Small intestine (tissue), 7 donors: Measurements from ENCODE around the gene NRN1L. TPM values are rescaled to one million over a fixed set of nuclear protein-coding genes. Genes with fewer than 3 reads are reported as not detected.

Experiments
- DNase-seq, 2 donors: peaks; one replicate each; pipeline versions ENCODE4 v3.0.0 to v3.0.0-alpha.2; 2013
- FAIRE-seq: peaks from 2 replicates; lab custom pipeline; 2012; peaks lifted over from hg19 to GRCh38; lab: Jason Lieb, UNC
- H3K27ac ChIP-seq, 3 donors: one replicate each; pipeline ENCODE4 v1.5.1; 2013; ENCODE audit warnings: low read length in 2 of 3, mild to moderate bottlenecking in 2 of 3, control low read depth in 1 of 3, inconsistent platforms in 1 of 3, low read depth in 1 of 3, moderate library complexity in 1 of 3
- H3K27me3 ChIP-seq, 3 donors: one replicate each; pipeline ENCODE4 v1.6.1; 2013; ENCODE audit warnings: low read length in 3 of 3, inconsistent platforms in 1 of 3; ENCODE audit not compliant: control insufficient read depth in 3 of 3, insufficient read depth in 3 of 3
- H3K36me3 ChIP-seq, 3 donors: one replicate each; pipeline ENCODE4 v1.6.1; 2013; ENCODE audit warnings: low read length in 3 of 3, inconsistent platforms in 1 of 3, low read depth in 1 of 3, mild to moderate bottlenecking in 1 of 3, moderate library complexity in 1 of 3; ENCODE audit not compliant: control insufficient read depth in 3 of 3, insufficient read depth in 2 of 3
- H3K4me1 ChIP-seq, 3 donors: one replicate each; pipeline ENCODE4 v1.6.1; 2013; ENCODE audit warnings: low read length in 2 of 3, inconsistent platforms in 1 of 3, low read depth in 1 of 3, mild to moderate bottlenecking in 1 of 3, moderate library complexity in 1 of 3; ENCODE audit not compliant: control insufficient read depth in 3 of 3, insufficient read depth in 2 of 3
- H3K4me3 ChIP-seq, 3 donors: one replicate each; pipeline ENCODE4 v1.5.1; 2013; ENCODE audit warnings: low read length in 3 of 3, control low read depth in 1 of 3, inconsistent platforms in 1 of 3, low read depth in 1 of 3, mild to moderate bottlenecking in 1 of 3, moderate library complexity in 1 of 3
- H3K9me3 ChIP-seq, 2 donors: one replicate each; pipeline ENCODE4 v1.6.1; 2013; ENCODE audit warnings: low read depth in 1 of 2, low read length in 1 of 2; ENCODE audit not compliant: control insufficient read depth in 2 of 2, insufficient read depth in 1 of 2
- WGBS, 3 donors: extraction: QIAGEN DNeasy Blood & Tissue Kit; methylation state at CpG; one replicate each; pipeline ENCODE4 v1.1.7; 2013; 5-methylcytosine and 5-hydroxymethylcytosine counted together
- polyA plus RNA-seq, 4 donors: library from polyadenylated mRNA; stranded (reverse) in 3 of 4; unstranded in 1 of 4; fragments of 200-250 nt in 3 of 4; fragments of 120-200 nt in 1 of 4; gene quantifications; one replicate each; pipeline versions ENCODE4 v1.2.1 to v1.2.3, GENCODE V29; 2013
- donor health status: healthy with polysubstance abuse.
- donor health status: control.
- donor health status: control.
- donor health status: Bipolar disorder and iron deficiency.
- donor health status: healthy.

The NRN1L gene
- polyA plus RNA-seq, 4 donors = 0.69 to 6.0 (median 2.0) TPM

- H3K9me3 ChIP-seq = no peaks in the 10 kb centered on the region
- FAIRE-seq (no peak), DNase-seq (peak; percentile 60 to 66)
- H3K36me3 ChIP-seq = peaks cover 8 to 64% (median 10%) of the 10 kb centered on the region in 3 donors
- peak overlapping the region; percentile 86 to 94 (median 93) for H3K4me3 ChIP-seq
- WGBS, 3 donors = 5 to 10% (median 6%) methylated on average over 23 of the region's 23 CpGs
- peak overlapping the region; percentile 49 to 87 (median 78) for H3K27ac ChIP-seq
- peaks cover 0 to 17% (median 9%) of the 10 kb centered on the region in 3 donors for H3K4me1 ChIP-seq
- no peaks in the 10 kb centered on the region for H3K27me3 ChIP-seq
Measured at GRCh38 chr16:67873435-67874370, 11.0 kb upstream of the NRN1L start.

GRCh38 chr16:67874372-67874771, 10.3 kb upstream of the NRN1L start:
- no peaks in the 10 kb centered on the region for H3K9me3 ChIP-seq
- peak overlapping the region in 2 of 3 donors; percentile 93 to 94 for H3K4me3 ChIP-seq
- 47 to 56% (median 50%) methylated on average over 3 of the region's 3 CpGs for WGBS, 3 donors
- H3K4me1 ChIP-seq = peaks cover 0 to 17% (median 9%) of the 10 kb centered on the region in 3 donors
- FAIRE-seq = no peak
- peak overlapping the region in 1 of 3 donors; percentile 78 for H3K27ac ChIP-seq
- DNase-seq = no peak
- H3K27me3 ChIP-seq = no peaks in the 10 kb centered on the region
- peaks cover 13 to 64% (median 16%) of the 10 kb centered on the region in 3 donors for H3K36me3 ChIP-seq

GRCh38 chr16:67877064-67877463, 7.6 kb upstream of the NRN1L start:
- H3K27me3 ChIP-seq = no peaks in the 10 kb centered on the region
- H3K27ac ChIP-seq = no peak overlapping the region
- peaks cover 0 to 21% (median 9%) of the 10 kb centered on the region in 3 donors for H3K4me1 ChIP-seq
- no peak overlapping the region for H3K4me3 ChIP-seq
- WGBS, 3 donors = 94 to 97% (median 96%) methylated on average over 11 of the region's 11 CpGs
- no peak for FAIRE-seq
- no peaks in the 10 kb centered on the region for H3K9me3 ChIP-seq
- DNase-seq = no peak
- H3K36me3 ChIP-seq = peaks cover 17 to 73% (median 36%) of the 10 kb centered on the region in 3 donors

GRCh38 chr16:67878232-67878631, 6.5 kb upstream of the NRN1L start:
- FAIRE-seq = no peak
- WGBS, 3 donors = 83 to 97% (median 93%) methylated on average over 6 of the region's 6 CpGs
- Histone ChIP-seq H3K36me3 (peaks cover 20 to 81% (median 46%) of the 10 kb centered on the region in 3 donors), H3K4me1 (peaks cover 0 to 32% (median 9%) of the 10 kb centered on the region in 3 donors), H3K27me3 (no peaks in the 10 kb centered on the region), H3K27ac (no peak overlapping the region), H3K4me3 (no peak overlapping the region), H3K9me3 (no peaks in the 10 kb centered on the region)
- no peak for DNase-seq

- Histone ChIP-seq H3K4me1 (peaks cover 0 to 35% (median 9%) of the 10 kb centered on the region in 3 donors), H3K9me3 (no peaks in the 10 kb centered on the region), H3K4me3 (no peak overlapping the region), H3K36me3 (peaks cover 20 to 87% (median 46%) of the 10 kb centered on the region in 3 donors), H3K27me3 (no peaks in the 10 kb centered on the region), H3K27ac (no peak overlapping the region)
- no peak for FAIRE-seq
- 94 to 97% (median 95%) methylated on average over 9 of the region's 9 CpGs for WGBS, 3 donors
- DNase-seq = no peak
Measured at GRCh38 chr16:67878846-67879245, 5.8 kb upstream of the NRN1L start.

- H3K4me3 ChIP-seq = no peak overlapping the region
- no peaks in the 10 kb centered on the region for H3K9me3 ChIP-seq
- DNase-seq (no peak), FAIRE-seq (no peak)
- H3K36me3 ChIP-seq = peaks cover 20 to 89% (median 46%) of the 10 kb centered on the region in 3 donors
- 90 to 97% (median 94%) methylated on average over 12 of the region's 12 CpGs for WGBS, 3 donors
- H3K4me1 ChIP-seq = peaks cover 0 to 31% (median 3%) of the 10 kb centered on the region in 3 donors
- no peaks in the 10 kb centered on the region for H3K27me3 ChIP-seq
- H3K27ac ChIP-seq = no peak overlapping the region
Measured at GRCh38 chr16:67879462-67879861, 5.2 kb upstream of the NRN1L start.

- Histone ChIP-seq H3K4me3 (no peak overlapping the region), H3K9me3 (no peaks in the 10 kb centered on the region), H3K4me1 (peaks cover 0 to 30% (median 0%) of the 10 kb centered on the region in 3 donors), H3K36me3 (peaks cover 20 to 94% (median 46%) of the 10 kb centered on the region in 3 donors), H3K27me3 (no peaks in the 10 kb centered on the region), H3K27ac (no peak overlapping the region)
- 86 to 92% (median 89%) methylated on average over 3 to 5 of the region's 5 CpGs for WGBS, 3 donors
- no peak for DNase-seq
- no peak for FAIRE-seq
Measured at GRCh38 chr16:67879936-67880335, 4.7 kb upstream of the NRN1L start.

GRCh38 chr16:67880584-67880983, 4.1 kb upstream of the NRN1L start:
- FAIRE-seq (no peak), DNase-seq (no peak)
- Histone ChIP-seq H3K36me3 (peaks cover 22 to 100% (median 46%) of the 10 kb centered on the region in 3 donors), H3K4me3 (no peak overlapping the region), H3K9me3 (no peaks in the 10 kb centered on the region), H3K27me3 (no peaks in the 10 kb centered on the region), H3K27ac (no peak overlapping the region), H3K4me1 (peaks cover 0 to 24% (median 0%) of the 10 kb centered on the region in 3 donors)
- WGBS, 3 donors = 93 to 95% (median 95%) methylated on average over 13 of the region's 13 CpGs
